Measurements from ENCODE around the gene DRC3. TPM values are rescaled to one million over a fixed set of nuclear protein-coding genes. Genes with fewer than 3 reads are reported as not detected.

The DRC3 gene
- total RNA-seq, 1 donor from 2014 or later = 13.4 TPM

GRCh38 chr17:17985555-17985954, 12.9 kb downstream of the DRC3 start:
- no peak for ATAC-seq
- intact Hi-C loops (cut with DNase I) = no loop called here
- Histone ChIP-seq H3K27ac (no peak overlapping the region), H3K9me3 (no peaks in the 10 kb centered on the region), H3K4me3 (no peak overlapping the region), H3K4me1 (no peaks in the 10 kb centered on the region), H3K36me3 (peaks cover 7% of the 10 kb centered on the region), H3K27me3 (ENCODE audit: low read depth) (no peaks in the 10 kb centered on the region)
- DNase-seq = no peak
- TF ChIP-seq CTCF (IDR thresholded peaks at IDR 0.05) = no peak

- intact Hi-C loops (cut with DNase I) = no loop called here
- H3K27me3 ChIP-seq (ENCODE audit: low read depth) = no peaks in the 10 kb centered on the region
- no peaks in the 10 kb centered on the region for H3K9me3 ChIP-seq
- peaks cover 7% of the 10 kb centered on the region for H3K36me3 ChIP-seq
- TF ChIP-seq CTCF (IDR thresholded peaks at IDR 0.05) = no peak
- H3K4me1 ChIP-seq = no peaks in the 10 kb centered on the region
- H3K27ac ChIP-seq = no peak overlapping the region
- no peak for ATAC-seq
- H3K4me3 ChIP-seq = no peak overlapping the region
- DNase-seq = no peak
These were observed 14.7 kb downstream of the DRC3 start for GRCh38 chr17:17987187-17987896.

GRCh38 chr17:17987901-17988300, 15.2 kb downstream of the DRC3 start:
- peaks cover 7% of the 10 kb centered on the region for H3K36me3 ChIP-seq
- no peak for ATAC-seq
- TF ChIP-seq CTCF (IDR thresholded peaks at IDR 0.05) = no peak
- H3K27me3 ChIP-seq (ENCODE audit: low read depth) = no peaks in the 10 kb centered on the region
- no peaks in the 10 kb centered on the region for H3K9me3 ChIP-seq
- intact Hi-C loops (cut with DNase I) = no loop called here
- H3K4me3 ChIP-seq = no peak overlapping the region
- no peak overlapping the region for H3K27ac ChIP-seq
- DNase-seq = no peak
- H3K4me1 ChIP-seq = no peaks in the 10 kb centered on the region

- H3K4me1 ChIP-seq = no peaks in the 10 kb centered on the region
These were observed 15.8 kb downstream of the DRC3 start for GRCh38 chr17:17988427-17988945.

GRCh38 chr17:17989081-17989480, 16.4 kb downstream of the DRC3 start:
- Histone ChIP-seq H3K4me1 (no peaks in the 10 kb centered on the region), H3K36me3 (peaks cover 7% of the 10 kb centered on the region), H3K27ac (no peak overlapping the region), H3K4me3 (no peak overlapping the region), H3K9me3 (no peaks in the 10 kb centered on the region), H3K27me3 (ENCODE audit: low read depth) (no peaks in the 10 kb centered on the region)
- no peak for DNase-seq
- ATAC-seq = no peak
- intact Hi-C loops (cut with DNase I) = no loop called here
- no peak for TF ChIP-seq CTCF (IDR thresholded peaks at IDR 0.05)

More at GRCh38 chr17:17988427-17988945, 15.8 kb downstream of the DRC3 start:
- ATAC-seq = no peak
- Histone ChIP-seq H3K9me3 (no peaks in the 10 kb centered on the region), H3K4me3 (no peak overlapping the region), H3K36me3 (peaks cover 7% of the 10 kb centered on the region), H3K27ac (no peak overlapping the region), H3K27me3 (ENCODE audit: low read depth) (no peaks in the 10 kb centered on the region)
- no peak for TF ChIP-seq CTCF (IDR thresholded peaks at IDR 0.05)
- DNase-seq = no peak
- intact Hi-C loops (cut with DNase I) = no loop called here

All from lower lobe of right lung (tissue), 2 donors.